ENCODE data around the gene NPHP4.
A peak's percentile ranks its signal among the peaks of the same experiment; 100 is the strongest.
"Not testable (repeated sequence)": the region's sequence is repeated elsewhere in the genome, so short reads cannot be mapped to it uniquely, and the experiment has no call there.

Gene NPHP4

DNA sequence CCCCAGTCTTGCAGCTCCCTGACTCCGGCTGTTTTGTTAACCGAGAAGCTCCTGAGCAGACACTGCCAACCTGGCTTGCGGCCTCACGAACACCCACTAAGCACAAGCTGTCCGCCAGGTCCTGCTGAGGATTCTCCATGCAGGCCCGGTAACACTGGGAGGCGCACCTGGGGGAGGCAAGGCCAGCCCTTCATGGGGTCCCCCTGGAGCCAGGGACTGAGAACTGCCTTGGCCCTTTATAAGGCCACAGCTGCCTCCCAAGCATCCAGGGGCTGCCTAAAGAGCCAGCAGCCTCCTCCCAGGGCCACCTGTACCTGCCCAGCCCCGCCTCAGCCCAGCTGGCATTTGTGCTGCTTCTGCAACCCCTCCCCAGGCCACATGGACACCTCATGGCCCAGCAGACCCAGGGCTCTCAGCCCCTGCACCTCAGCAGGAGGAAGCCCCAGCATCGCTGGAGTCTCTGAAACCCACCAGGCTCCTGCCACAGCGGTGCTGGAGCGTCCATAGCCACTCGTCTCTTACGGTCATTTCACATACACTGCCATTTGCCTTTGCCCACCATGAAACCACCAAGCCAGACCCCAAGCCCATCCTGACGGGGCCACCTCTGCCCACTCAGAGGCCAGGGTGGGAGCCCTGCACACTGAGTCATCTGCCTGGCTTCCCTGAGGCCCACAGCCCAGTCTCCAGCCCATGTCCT lies 82.5 kb downstream of the NPHP4 start:
- DNase-seq, result peak; percentile 19

DNA sequence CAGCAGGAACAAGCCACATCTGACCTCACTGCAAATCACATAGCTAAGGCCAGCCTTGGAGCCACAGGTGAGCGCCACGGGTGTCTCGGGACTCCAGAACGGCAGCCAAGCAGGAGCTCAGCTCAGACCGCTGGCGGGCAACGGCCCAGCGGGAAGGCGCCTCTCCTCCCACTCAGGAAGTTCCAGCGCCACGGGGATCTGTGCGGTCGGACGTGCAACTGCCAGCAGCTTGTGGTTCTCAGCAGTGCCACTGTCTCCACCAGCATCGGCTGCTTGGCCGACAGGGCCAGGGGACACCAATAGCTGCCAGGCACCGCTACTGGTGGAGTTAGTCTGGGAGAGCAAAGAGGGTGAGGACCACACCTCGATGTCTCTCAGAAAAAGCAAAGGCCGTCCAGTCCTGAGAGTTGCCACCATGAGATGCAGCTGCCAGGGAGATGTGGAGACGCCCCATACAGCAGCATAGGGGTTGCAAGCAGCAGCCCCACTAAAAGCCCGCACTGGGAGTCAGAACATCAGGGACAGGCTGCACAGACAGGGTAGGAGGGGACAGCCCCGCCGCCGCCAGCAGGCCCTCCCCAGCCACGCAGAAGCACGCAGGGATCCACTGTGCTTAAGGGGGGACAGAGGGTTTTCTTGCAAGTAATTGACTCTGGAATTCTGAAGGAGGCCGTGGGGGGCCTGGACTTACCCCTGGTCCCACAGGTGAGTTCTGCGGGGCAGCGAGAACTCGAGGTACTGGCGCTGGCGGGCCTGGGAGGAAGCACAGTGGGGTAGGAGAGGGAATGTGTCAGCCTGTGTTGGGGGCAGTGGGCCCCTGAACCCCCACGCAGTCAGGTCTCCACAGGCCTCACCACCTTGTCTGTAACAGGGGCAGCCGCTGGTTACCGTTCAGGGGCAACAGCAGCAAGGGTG lies 83.5 kb downstream of the NPHP4 start:
- peak; percentile 23 for DNase-seq

DNA sequence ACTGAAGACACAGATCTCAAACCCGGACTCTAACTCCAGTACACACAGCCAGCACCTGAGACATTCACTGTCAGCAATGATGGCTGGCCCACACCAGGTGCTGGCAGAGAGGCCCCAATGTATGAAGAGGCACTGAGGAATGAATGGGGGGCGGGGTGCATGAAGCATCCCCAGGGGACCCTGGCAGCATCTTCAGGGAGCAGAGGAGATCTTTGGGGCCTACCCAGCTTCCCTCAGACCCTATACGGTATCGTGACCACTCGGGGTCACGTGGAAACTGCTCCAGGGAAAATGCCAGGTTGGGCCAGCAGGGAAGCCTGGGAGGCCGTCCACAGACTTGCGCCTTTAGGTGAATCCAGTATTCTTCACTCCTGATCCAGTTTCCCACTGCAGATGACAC lies 84.3 kb downstream of the NPHP4 start:
- DNase-seq, result no peak

DNA sequence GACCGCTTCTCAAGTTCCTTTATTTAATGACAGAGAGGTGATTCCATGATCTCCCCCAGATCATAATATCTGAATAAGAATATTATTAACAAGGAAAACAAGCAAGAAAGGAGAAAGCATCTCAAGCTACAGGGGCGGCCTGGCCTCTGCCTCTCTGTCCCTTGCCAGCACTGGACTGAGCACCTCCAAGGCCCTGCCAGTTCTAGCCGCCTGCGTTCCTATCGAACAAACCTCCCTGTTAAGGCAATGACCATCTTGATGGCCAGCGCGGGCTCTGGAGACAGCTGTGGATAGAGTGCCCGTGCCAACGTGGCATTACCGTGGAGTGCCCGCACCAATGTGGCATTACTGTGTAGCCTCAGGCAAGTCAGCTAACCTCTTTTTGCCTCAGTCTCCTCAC lies 84.8 kb downstream of the NPHP4 start:
- peak; percentile 12 for DNase-seq

DNA sequence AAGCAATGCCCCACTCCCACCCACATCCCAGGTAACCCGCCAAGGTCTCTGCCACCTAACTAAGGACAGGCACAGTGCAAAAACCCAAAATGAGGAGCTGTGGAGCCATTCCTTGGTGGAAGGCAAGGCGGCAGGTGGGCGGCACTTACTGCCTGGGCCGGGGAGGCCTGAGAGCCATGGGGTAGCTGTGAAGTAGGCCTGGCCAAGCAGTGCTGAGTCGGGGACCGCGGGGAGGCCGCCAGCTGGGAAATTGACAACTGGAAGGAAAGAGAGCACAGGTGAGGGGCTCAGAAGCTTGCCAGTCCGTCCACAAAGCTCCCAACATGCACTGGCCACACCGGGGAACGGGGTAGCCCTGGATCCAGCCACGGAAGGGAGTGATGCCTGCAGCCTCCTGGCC lies 85.3 kb downstream of the NPHP4 start:
- peak; percentile 16 for DNase-seq

DNA sequence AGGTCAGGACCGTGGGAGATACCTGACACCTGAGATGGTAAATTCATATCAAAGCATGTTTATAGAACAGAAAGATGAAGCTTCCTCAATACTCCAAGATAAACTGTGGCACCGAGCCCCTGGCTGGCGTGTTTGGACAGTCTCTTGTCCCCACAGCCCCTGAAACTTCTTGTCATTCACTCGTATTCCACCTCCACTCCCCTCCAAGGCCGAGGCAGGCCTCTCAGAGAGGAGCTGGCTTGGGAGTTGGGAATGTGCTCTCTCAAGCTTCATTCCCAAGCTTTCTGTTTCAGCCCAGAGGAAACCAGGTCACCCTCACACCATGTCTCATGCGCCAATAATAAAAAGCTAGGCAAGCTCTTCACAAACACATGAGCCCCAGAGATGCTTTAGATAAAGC lies 86.1 kb downstream of the NPHP4 start:
- no peak for DNase-seq

DNA sequence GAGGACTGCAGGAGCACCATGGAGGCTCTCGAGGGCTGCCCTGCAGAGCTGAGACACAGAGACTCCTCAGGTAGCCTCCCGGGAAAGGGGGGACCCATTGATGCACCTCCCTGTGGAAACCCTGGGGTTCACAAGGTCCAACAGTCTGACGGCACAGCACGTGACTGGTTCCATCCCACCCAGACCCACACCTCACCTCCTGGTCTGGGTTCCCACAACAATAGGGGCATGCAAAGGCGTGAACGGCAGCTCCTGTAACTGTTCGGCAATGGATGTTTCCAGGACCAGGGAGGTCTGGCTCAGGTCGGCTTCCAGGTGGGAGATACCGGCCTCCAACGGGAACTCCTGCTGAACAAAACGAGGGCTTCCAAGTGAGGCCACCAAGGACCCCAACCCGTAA lies 86.8 kb downstream of the NPHP4 start:
- peak; percentile 6 for DNase-seq

DNA sequence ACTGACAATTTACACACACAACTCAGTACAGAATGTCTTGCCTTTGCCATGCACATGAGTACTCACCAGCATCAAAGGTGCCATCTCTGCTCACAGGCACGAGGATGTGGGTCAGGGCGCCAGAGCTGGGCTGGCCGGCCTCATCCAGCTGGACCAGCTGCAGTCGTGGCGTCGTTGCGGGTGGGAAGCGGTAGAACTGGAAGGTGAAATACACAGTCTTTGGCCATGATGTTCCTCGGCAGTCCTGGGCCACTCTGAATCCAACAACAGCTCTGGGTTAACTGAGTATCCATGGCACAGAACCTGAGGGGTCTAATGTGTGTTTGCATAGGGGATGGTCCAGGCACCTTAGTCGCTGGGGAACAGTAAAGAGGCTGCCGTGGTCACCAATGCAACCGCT lies 87.7 kb downstream of the NPHP4 start:
- no peak for DNase-seq

DNA sequence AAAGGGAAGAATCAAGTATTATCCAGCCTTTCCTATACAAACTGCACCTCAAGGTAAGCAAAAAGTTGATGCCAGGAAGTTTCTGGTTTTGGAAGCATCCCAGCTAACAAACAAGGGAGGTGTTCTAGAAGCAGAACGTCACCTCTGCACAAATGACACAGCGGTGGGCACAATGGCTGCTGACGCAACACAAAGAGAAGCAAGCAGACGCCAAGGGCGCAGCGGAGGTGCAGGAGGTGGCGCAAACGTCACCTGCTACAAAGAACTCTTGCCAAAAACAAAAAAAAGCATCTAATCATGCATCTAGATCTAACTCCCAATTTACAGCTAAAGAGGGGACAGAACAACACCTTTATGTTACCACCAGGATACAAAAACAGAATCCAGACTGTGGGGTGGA lies 88.5 kb downstream of the NPHP4 start:
- no peak for DNase-seq

DNA sequence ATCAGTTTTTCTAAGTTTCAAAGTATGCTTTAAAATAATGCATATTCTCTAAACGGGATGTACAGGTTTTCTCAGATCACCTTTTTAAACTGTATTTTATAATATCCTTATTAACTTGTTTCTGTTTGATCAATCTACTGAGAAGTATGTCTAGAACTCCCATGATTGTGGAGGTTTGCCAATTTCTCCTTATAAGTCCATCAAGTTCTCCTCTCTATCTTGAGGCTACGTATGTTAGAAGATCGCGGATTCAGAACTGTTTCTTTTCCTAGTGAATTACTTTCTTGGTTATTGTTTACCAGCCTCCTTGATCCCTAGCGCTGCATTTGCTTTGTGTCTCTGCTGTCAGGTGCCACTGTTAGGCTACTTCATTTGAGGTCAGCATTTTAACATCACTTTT lies 89.2 kb downstream of the NPHP4 start:
- no peak for DNase-seq

DNA sequence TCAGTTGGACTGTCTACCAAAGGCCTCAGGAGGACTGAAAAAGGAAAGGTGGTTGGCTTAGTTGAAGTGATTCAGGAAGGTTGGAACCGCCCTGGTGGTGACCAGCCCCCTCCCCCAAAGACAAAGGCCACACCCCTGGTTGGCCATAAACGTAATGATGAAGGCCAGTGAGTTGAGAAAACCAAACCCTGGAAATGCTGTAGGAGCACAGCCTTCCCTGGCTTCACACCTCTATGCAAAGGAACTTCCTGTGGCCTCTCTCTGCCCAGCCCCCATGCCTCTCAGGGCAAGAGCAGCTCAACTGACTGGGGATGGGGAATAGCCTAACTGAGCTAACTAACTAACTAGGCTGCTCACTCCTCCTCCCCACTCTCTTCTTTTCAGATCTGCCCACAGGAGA lies 90.4 kb downstream of the NPHP4 start:
- peak; percentile 22 for DNase-seq

DNA sequence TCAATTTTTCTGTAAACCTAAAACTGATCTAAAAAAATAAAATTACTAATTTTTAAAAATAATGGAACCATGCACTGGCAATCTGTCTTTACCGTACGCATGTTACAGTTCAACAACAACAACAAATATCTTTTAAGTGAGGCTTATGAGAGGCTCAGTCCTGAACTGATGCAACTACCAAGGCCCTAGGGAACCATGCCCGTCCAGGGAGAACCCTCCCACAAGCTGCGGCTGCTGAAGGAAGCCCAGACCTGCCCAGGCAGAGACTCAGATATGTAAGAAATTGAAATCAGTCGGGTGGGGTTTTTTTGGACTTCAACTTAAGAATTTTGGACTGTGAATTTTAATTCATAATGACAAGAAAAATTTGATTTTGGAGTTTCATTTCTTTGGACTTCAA lies 91.1 kb downstream of the NPHP4 start:
- DNase-seq, result peak; percentile 23

DNA sequence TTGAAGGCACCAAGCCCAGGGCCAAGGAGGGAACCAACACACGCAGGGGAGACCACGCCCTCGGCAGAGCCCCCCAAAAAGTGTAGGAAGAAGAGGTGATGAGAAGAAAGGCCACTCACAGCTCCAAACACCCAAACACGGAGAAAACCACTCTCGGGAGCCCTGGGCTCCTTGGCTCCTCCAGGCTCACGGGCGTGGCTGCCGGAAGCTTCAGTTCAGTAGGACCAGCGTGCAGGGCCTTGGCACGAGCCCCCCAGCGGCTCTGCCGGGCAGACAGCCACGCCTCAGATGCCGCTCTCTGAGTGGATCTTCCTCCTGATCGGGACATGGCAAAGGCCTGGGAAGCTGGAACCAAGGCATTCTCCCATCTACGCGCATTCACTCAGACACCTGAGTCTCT lies 94.0 kb downstream of the NPHP4 start:
- no peak for DNase-seq

DNA sequence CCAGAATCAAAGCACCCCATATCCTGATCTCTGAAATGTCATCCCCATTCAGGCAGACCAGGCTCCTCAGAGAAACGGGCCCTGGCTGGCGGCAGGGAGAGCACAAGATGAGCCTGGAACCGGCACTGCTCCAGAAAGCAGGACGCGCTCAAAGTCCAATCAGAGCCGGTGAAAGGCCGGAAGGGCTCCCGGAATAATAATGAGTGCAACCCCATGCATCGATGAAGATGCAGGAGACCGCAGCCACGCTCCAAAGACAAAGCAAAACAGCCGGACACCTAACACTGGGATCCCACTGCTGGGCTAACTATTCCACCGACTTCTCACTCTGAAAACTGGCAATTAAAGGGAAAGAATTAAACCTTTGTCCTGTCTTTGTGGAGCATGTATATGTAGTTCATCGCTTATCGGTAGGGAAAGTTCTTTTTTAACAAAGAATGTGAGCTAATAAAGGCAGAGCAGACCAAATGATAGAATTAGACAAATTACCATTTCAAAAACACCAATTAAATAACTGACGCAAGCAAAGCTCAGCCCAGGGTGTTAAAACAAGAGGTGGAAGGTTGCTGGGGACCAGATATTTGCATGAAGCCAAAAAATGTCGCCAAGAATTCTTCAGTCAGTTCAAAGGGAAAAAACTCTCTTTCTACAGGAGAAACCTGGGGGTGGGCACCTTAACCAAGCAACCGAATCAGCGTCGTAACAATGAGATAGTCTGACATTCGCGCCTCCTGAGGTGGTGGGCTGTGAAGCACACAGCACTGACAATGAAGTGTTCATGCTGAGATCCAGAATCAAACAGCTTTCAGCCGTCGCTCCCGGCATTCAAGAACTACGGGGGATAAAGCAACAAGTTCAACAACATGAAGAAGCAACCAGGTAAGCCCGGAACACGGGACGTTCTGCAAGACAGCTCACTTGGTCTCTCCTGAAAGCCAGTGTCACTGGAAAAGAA lies 95.2 kb downstream of the NPHP4 start:
- DNase-seq, result no peak

DNA sequence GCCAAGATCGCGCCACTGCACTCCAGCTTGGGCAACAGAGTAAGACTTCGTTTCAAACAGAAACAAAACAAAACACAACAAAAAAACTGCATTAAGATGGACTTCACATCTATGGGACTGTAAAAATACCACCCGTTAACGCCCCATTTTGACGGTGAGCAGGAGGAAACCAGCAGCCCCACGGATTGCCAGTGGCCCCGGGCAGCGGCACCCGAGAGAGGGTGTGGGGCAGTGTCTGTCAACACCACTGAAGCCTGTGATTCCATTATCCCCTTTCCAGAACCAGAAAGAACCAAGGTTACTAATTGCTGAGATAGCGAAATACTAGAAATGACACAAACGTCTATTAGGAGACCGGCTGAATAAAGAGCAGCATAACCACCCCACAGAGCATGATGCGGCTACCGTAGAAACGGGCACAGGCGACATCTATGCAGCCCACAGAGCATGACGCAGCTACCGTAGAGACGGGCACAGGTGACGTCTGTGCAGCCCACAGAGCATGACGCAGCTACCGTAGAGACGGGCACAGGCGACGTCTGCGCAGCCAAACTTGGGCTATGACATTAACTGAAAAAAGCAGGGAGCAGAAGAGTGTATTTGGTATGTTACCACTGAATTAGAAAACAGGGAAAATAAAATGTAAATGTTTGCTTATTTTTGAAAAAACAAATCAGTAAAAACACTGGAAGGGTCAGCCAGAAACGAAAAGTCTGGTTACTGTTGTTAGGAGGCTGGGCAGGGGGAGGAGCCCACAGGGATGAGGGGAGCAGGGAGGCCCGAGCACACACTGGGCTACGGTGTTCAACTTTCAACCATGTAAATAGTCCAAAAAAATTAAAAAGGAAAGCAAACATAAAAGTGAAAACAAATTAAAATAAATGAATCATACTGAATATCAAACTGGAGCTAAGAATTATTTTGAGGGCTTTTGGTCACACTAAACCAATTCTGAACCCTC lies 96.5 kb downstream of the NPHP4 start:
- DNase-seq, result no peak

DNA sequence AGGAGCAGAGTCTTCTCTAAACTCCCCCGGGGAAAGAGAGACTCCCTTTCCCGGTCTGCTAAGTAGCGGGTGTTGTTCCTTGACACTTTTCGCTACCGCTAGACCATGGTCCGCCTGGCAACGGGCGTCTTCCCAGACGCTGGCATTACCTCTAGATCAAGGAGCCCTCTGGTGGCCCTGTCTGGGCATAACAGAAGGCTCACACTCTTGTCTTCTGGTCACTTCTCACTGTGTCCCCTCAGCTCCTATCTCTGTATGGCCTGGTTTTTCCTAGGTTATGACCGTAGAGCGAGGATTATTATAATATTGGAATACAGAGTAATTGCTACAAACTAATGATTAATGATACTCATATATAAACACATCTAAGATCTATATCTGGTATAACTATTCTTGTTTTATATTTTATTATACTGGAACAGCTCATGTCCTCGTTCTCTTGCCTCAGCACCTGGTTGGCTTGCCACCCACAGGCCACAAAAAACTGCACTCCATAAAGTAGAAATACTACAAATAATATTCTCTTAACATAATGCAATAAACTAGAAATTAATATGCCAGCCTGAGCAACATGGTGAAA lies 98.4 kb downstream of the NPHP4 start:
- not testable (repeated sequence) for DNase-seq

DNA sequence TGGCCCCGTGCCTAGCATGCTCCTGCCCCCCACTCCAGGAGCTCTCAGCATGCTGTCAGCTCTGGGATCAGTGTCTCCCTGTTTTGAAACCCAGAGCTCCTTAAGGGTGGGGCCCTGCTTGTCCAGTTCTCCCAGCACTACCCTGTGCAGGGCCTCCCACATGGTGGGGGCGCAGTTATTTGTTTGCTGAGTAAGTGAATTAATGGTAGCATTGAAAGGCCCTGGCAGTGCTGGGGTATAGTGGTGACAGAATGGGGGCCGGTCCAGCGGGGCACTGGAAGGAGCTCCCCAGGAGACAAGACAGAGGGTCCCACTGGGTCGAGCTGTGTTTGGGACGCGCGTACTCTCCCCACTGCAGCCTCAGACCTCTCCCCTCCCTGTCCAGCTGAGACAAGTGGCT lies 99.9 kb downstream of the NPHP4 start:
- DNase-seq, result no peak

DNA sequence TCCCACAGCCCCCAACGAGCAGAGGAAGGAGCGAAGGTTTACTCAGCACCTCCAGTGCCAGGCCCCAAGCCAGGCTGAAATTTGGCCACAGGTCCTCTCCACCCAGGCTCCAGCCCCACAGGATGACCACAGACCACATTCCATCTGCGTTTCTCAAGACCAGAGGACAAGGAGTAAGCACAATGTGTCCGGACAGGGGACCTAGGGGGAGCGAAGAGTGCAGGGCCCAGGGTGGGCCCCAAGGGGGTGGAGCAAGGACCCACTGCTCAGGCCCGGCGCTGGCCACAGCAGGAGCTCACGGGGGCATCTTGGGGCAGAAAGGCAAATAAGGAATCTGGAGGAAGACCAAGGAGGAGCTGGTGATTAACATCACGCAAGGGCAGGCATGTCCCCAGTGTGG lies 100.5 kb downstream of the NPHP4 start:
- no peak for DNase-seq

DNA sequence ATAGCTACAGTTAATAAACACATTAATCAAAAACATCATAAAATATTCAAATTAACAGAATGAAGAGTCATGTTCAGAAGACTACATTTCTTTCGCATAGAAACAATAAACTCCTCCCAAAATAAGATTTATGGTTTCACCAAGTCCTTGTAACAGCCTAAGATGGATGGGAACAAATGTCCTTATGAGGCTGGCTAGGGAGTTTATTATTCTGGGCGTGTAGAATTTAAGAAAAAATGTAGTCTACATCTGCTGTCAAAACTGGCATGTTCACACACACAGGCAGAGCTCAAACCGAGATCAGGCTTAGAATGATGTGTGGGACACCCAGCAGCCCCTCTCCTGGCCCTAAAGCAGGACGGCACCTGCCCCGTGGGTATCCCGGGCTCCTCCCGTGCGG lies 101.1 kb downstream of the NPHP4 start:
- no peak for DNase-seq

DNA sequence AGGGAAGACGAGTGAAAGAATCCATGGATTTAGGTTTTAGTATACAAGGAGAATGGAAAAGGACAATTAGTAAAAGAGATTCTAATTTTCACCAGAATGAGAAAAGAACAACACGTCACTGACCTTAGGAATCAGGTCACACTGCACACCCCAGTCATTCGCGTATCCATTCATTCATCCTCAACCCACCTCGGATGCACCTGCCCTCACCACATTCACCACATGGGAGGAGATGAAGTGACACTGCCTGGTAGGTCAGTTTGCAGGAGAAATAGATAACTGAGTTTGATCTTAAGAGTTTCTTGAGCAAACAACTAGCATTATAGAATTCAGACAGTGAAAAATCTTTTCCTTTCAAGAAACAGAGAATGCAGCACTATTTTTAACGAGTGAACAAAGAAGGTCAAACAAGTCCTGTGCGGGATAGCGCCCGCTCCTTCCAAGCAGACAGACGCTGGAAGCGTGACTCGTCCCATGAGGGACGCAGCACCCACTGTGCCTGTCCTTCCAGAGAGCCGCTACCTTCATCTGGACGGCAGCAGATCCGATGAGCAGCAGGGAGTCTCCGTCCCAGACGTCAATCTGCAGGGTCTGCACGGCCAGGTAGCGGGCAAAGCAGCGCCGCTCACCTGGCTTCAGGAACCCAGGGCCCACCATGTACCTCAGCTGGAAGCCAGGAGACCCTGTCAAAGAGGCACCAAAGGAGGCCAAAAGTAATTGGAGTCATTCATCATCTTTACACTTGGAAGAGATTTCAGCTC lies 101.7 kb downstream of the NPHP4 start:
- DNase-seq, result no peak

DNA sequence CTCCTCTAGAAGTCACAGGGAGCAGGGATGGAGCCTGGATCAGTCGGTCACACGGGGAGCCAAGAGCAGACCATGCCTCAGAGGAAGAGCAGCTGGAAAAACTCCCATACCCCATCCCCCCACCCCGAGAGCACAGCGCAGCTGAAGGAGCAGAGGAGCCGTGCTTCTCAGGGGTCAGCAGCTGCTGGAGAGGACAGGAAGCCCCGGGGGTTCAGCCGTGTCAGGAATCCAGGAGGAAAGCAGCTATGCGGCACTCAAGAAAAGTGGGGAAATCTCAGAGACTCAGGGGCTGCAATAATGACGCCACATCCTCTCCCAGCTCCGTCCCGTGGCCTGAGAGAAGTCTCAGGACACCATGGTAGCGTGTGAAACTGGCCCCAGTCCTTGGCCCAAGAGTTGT lies 102.3 kb downstream of the NPHP4 start:
- DNase-seq, result peak; percentile 58

Data from left hindlimb (tissue), 1 donor.